ENCODE results near the gene PNPLA3.
A peak's percentile ranks its signal among the peaks of the same experiment; 100 is the strongest.

The PNPLA3 gene

DNA sequence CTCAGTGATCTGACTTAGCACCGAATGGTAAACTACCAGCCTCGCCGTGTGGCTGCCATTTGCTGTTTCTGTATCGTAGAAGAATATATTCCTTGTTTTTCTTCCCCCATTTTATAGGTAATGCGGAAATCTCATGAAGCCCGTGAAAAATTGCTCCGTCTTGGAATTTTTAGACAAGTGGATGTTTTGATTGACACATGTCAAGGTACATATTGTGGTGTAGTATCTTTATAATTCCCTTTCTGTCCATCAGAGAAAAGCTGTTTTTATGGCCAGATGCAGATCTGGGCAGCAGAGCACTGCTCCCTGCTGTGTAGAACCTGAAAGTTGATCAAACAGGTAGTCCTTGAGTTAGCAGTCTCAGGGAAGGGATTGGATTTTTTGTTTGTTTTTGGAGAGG is 45.0 kb downstream of the PNPLA3 start:
- no peak for DNase-seq (ENCODE audit: low read depth)

DNA sequence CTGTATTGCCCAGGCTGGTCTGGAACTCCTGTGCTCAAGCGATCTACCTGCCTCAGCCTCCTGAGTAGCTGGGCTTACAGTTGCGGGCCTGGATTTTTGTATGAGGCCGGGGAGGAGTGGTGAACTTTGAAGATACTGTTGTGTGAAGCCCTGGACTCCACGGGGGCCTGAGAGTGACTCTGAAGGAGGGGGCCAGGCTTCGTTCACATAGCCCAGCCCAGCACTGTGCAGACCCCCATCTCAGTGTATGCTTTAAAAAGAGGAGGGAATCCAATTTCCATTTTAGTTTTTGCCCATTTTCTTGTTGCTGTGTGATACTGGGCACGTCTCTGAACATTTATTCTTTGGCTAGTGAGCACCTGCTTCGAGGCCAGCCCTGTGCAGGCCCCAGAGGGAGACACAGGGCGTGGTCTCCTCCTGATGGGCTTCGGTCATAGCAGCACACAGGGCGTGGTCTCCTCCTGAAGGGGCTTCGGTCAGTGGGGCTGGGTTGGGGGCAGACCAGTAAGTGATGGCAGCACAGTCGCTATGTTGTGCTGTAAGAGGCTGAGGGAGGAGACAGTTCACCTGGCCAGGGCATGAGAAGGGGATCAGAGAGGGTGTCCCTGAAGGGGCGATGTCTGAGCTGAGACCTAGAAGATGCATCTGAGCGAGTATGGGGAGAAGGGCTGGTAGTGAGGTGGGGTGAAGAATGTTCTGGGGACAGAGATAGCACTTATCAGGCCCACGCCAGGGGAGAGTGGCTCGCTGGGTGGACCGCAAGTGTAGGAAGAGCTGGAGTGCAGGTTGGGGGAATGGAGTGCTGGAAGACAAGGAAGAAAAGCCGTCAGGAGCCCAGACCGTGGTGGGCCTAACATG is 45.6 kb downstream of the PNPLA3 start:
- no peak for DNase-seq (ENCODE audit: low read depth)

DNA sequence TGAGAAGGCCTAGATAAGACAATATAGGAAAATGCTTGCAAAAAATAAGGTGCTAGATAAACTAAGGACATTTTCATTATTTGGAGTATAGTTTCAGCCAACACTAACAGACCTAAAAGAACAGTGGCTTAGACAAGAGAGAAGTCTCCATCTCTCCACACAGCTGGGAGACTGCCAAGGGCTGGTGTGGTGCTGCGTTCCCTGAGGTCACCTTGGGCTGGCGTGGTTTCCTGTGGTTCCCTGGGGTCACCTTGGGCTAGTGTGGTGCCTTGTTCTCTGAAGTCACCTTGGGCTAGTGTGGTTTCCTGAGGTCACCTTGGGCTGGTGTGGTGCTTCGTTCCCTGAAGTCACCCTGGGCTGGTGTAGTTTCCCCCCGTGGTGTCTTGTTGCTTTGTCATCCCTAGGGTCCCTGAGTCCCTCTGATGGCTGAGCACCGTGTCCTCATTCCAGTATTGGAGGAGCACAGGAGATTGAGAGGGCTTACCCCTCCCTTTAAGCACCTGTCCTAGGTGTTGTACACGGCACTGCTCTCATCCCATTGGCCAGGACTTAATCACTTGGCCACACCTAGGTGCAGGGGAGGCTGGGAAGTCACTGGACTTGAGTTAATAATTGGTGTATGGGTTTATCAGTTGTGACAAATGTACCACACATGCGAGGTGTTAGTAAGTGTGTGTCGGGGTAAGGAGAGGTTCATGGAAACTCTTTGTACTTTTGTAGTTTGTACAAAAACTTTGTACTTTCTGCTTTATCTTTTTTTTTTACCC is 46.6 kb downstream of the PNPLA3 start:
- no peak for DNase-seq (ENCODE audit: low read depth)

DNA sequence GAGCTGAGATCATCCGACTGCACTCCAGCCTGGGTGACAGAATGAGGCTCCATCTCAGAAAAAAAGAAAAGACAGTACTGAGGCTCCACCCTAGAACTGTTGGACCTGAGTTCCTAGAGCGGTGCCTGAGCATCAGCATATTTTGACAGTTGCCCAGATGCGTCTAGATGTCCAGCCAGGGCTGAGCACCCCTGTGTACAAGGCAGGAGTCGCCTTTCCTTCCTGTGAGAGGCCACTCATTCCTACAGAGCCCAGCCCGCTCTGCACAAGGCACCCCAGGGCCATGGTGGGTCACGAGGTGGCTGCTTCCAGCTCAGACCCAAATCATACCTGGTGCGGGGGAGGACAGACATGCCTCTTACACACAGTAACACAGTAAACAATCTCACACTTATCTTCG is 47.5 kb downstream of the PNPLA3 start:
- DNase-seq (ENCODE audit: low read depth), result no peak

DNA sequence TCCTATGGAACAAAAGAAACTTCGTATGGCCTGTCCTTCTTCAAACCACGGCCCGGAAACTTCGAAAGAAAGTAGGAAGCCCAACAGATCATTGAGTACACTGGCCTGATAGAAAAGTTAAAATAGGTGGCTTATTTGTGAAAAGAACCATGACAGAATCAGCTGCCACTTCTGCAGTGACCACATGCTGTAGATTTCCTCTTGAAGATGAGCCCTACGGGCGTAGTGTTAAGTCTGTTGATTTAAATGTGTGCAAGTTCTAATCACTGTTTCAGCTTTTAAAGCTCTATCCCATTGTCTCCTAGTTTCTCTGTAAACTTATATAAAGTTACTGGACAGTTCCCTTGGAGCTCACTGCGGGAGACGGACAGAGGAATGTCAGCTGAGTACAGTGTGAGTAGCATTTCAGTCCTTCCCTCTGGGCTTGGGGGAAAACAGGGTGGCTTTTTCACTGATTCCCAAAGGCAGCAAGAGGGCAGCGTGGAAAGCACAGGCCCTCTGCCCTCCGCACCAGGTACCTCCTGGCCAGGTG is 49.4 kb downstream of the PNPLA3 start:
- no peak for DNase-seq (ENCODE audit: low read depth)

DNA sequence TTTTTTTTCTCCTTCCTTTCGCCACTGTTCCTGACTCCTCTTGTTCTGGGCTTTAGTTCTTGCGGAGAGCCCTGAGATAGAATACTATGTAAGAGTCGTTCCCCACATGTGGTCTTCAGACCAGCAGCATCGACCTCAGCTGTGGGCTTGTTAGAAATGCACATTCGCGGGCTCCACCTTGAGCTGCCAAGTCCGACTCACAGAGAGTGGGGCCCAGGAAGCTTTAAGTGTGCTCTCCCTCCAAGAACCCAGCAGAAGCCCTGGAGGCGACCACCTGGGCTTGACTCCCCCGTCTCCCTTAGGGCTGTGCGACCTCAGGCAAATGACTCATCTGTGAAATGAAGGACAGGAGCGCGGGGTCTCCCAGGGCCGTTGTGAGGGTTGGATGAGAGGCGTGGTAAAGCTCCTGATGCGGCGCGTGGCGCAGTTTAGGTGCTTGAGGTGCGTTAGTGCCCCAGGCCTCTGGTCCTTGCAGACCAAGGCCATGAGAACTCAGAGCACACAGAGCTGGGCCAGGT is 50.5 kb downstream of the PNPLA3 start:
- no peak for DNase-seq (ENCODE audit: low read depth)

DNA sequence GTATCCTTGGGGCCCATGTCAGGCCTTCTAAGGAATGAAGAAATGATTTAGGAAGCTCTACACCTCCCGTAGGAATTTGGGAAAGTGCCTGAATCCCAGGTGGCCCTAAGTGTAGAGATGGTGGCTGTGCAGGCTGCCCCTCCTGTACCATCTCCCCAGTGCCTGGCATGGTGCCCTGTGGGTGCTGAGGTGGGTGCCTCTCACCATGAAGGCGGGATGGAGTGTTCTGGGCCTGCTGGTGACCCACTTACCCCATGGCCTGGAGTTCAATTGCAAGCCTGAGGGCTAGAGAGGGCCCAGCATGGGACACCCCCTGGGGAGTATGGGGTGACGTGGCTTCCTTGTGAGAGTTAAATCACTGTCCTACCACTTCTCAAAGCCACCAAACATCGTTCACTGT is 51.4 kb downstream of the PNPLA3 start:
- no peak for DNase-seq (ENCODE audit: low read depth)

DNA sequence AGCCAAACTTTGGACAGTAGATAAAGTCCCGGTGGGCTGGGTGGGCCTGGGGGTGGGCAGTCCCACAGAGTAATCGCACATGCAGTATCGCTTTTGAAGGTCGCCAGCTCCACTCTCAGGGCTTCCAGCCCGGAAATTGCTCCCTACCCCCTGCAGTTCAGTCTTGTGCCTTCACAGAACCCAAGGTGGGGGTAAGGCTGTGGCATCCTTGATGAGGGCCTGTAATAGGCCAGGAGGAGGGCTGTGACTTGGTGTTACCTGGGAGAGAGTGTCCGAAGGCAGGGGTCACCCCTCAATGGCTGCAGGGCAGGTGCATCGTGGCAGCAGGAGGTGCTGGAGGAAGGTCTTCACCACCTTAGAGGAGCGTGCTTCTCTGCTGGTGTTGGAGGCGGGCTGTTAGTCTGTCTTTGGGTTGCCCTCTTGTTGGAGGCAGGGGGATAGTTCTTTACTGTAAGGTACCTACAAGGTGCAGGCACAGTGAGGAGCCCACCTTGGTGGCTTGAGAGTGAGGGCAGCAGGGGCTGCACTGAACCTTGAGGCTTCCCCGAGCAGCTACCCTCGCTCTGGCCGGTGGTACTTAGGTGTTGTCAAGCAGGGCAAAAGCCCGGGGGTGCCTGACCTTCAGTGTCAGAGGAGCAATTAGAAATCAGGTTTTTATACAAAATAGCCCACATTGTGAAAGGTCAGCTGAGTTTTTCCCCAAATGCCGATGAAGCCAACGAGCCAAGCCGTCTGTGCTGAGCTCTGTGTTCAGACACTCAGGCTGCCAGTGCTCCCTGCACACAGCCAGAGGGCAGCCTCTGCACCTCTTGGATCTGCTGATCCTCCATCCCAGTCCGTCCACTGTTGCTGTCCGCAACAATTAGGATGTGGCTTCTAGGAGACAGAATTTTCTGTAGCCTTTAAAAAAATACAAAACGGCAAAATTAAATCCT is 53.5 kb downstream of the PNPLA3 start:
- DNase-seq (ENCODE audit: low read depth), result no peak

DNA sequence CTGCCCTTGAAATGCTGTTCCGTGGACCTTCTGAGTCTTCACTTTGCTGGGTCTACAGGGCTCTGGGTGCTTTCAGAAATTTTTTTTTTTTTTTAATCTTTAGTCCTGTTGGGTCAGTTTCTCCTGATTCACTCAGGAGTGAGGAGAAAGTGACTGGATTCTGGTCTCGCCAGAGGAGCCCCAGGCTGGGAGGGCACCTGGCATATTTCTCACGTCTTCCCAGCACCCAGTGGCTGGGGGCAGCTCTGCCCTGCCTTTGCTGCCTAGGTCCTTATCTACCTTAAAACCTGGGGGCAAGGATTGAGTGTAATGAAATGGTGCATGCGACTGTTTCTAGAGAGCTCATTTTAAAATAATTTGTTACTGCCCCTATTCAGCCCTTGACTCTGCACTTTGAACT is 55.0 kb downstream of the PNPLA3 start:
- DNase-seq (ENCODE audit: low read depth), result no peak

DNA sequence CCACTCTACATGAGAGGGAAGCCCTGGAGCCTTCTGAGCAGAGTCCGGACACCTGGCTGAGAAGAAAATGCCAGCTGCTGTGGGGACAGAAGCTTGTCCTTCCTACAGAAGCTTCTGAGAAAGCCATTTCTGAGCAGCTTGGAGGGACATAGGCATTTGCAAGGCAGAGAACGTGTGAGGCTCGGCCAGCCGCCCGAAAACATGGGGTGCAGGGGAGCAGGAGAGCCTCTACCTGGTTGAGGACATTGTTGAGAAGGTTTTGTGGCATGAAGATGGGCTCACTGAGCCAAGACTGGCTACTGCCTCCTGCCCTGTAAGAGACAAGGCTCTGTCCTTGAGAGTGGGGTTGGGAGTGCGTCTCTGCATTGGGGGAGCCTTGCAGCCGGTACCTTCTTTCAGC is 57.0 kb downstream of the PNPLA3 start:
- no peak for DNase-seq (ENCODE audit: low read depth)

DNA sequence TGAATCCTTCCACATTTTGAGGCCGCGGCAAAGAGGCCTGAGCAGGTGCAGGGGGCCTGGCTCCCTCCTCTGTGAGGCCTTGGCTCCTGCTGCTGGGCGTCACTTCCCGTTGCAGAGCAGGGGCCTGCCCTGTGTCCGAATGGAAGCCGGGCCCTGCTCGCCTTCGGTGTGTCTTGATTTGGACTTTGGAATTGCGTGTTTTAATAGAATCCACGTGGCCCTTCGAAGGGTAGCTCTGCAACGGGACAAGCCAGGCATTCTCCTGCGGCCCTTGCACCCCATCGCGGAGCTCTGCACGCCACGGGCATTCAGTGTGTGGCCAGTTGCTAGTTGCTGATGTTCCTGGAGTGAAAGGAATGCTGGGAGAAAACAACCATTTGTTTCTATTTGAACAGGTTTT is 57.4 kb downstream of the PNPLA3 start:
- no peak for DNase-seq (ENCODE audit: low read depth)

DNA sequence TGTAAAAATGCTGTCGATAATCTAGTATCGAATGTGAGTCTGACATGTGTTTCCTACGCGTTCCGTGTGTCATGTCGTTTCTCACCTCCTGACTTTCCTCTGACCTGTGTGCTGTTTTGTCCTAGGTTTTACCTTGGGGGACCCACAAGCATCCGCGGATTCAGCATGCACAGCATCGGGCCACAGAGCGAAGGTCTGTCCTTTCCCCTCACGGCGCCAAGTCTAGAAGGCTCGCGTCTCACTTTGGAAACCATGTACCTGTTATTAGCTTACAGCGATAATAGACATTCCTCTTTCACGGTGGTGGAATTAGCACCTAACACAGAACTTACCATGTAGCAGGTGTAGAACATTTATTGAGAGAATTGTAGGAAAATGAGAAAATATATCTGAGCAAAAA is 60.2 kb downstream of the PNPLA3 start:
- DNase-seq (ENCODE audit: low read depth), result no peak

DNA sequence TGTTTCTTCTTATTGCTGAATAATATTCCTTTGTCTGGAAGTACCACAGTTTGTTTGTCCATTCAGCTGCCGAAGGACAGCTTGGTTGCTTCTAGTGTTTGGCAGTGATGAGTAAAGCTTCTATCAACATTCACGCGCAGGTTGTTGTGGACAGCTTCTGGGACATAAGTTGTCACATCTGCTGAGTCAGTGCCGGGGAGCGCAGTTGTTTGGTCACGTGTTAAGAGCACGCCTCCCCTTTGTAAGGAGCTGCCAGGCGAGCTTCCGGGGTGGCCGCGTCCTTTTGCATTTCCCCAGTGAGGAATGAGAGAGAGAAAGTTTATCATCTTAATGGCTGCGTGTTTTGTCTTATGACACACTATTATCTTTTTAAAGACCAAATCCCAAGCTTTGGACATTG is 61.9 kb downstream of the PNPLA3 start:
- no peak for DNase-seq (ENCODE audit: low read depth)

DNA sequence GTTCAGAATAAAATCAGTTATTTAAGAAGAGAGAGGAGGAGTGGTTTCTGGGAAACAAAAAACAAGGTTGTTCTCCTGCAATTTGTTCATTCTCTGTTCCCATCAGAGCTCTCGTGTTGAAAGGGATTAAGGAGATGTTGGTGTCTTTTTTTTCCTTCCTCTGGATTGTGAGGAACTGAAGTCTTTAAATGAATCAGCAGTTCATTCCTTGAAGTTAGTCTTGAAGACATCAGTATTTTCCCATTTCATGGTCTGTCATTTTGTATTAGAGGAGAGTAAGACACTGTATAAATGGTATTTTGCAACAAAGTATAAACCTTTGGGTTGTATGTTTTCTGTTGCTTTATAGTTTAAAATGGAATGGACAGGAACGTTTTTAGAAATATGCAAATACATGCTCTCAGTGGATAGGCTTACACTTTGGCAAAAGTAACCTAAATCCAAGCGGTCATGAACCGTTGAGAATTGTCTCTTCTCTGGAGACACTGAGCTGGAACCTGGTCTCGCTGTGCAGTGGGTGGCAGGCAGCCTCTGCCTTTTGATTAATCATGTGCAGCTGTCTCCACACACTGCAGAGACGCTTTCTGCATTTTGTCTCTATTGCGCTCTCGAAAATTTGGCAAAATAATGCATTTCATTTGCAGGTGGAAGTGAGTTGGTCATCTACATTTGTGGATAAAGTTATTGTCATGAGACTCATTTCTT is 64.7 kb downstream of the PNPLA3 start:
- DNase-seq (ENCODE audit: low read depth), result no peak

DNA sequence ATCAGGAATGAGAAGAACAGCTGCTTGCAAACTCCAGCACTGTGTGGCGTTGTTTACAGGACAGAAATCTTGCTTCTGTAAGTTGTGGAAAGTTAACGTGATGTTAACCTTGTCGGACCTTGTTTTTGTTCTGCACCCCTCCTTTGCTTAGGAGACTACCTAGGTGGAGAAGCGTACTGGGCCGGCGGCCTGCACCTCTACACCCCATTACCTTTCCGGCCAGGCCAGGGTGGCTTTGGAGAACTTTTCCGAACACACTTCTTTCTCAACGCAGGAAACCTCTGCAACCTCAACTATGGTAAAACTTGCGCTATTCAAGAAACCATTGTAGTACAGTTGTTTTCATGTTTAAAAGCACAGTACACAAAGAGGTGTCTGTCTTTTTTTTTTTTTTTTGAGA is 65.4 kb downstream of the PNPLA3 start:
- no peak for DNase-seq (ENCODE audit: low read depth)

DNA sequence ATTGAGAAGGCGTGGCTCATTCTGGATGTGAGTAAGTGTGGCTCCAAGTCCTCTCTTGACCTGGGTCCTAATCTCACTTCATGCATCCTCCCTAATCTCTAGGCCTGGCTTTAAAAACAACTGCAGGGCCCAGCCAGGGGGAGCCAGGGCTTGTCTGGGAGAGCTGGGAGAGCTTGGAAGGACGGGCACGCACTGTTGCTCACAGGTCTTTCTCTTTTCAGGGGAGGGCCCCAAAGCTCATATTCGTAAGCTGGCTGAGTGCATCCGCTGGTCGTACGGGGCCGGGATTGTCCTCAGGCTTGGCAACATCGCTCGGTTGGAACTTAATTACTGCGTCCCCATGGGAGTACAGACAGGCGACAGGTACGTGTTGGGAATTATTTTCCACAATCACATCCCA is 66.4 kb downstream of the PNPLA3 start:
- DNase-seq (ENCODE audit: low read depth), result no peak

DNA sequence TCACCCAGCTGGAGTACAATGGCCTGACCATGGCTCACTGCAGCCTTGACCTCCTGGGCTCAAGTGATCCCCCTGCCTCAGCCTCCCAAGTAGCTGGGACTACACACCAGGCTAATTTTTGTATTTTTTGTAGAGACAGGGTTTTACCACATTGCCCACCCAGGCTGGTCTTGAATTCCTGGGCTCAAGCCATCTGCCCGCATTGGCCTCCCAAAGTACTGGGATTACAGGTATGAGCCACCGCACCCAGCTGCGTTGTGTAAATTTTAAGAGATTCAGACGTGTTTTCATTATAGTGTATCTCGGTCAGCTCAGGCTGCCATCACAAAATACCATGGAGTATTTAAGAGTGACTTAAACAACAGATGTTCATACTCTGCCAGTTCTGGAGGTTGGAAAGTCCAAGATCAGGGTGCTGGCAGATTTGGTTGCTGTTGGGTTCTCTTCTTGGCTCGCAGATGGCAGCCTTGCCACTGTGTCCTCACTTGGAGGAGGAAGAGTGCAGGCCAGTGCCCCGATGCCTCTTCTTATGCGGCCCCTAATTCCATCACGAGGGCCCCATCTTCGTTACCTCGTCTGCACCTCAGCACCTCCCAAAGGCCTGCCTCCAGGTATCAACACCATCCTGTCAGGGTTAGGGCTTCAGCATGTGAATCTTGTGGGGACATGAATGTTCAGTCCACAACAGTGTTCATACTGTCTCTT is 67.9 kb downstream of the PNPLA3 start:
- DNase-seq (ENCODE audit: low read depth), result no peak

DNA sequence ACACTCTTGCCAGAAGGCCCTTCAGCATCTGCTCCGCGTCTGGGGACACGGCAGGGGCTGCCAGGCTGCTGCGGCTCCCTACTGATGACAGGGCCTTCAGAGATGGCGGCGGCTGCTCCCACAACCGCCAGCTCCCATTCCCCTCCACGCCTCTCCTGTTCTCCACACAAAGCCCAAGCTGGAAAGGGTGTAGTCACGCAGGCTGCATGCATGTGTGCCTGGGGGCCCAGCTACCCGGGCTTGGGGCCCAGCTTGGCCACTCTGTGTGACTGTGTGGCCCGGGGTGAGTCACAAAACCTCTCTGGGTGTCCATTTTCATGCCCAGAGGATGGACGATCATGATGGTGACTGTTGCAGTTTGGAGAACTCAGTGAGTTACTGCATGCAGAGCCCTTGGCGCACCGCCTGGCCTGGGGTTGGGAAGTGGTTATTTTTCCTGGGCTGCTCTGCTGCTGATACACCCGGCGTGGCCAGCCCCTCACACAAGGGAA is 68.8 kb downstream of the PNPLA3 start:
- peak; percentile 67 for DNase-seq (ENCODE audit: low read depth)

DNA sequence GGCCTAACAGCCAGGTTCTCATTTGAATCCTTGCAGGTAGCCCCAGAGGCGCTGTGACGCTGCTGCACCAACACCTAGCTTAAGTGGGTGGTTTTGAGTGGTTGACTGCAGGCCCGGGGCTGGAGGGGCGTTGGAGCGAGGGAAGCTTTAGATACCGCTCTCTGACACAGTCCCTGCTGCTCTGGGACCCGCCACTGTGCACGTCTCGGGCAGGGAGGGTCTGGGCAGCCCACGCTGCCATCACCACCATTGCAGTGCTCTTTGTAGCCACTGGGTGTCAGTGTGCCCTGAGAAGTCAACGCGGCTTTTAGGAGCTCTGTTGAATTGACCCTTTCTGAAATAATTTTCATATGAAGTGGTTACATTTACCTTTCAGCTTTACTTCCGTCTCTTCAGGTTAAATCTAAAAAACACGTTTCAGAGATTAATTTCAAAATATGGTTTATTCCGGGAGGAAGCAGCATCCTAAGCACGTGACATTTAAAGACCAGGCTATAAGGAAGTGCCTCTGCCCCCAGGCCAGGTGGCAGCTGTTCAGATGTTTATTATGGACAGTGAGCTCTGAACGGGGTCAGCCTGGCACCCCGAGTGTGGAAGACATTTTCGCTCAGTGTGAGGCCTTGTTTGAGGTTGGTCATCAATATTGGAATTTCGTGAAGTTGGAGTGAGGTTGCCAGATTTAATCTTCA is 69.6 kb downstream of the PNPLA3 start:
- peak; percentile 62 for DNase-seq (ENCODE audit: low read depth)

DNA sequence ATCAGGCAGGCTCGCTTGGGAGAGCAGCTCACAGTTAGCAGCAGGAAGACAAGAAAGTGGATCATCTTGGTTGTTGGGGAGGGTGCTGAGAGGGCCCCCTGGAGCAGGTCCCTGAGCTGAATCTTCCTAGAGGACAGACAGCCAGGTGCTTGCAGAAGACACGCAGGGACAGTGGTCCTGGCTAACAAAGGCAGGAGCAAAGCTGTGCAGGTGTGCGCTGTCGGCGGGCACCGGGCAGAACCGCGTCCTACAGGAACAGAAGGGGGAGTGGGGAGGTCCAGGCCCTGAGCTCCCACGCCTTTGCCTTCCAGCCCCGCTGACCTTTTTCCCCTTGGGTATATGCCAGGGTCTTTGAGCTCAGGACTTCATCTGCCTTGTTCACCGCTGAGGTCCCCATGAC is 70.4 kb downstream of the PNPLA3 start:
- no peak for DNase-seq (ENCODE audit: low read depth)

Data from EH (cell line).